K562 (cell line): ENCODE results near the gene RBSN. TPM values are rescaled to one million over a fixed set of nuclear protein-coding genes. Genes with fewer than 3 reads are reported as not detected.

Experiments
- ATAC-seq: fragments of 200-7000 bp; cut with Tn5 transposase; 3 replicates; pipeline ENCODE4 v1.9.1; 2020; ENCODE audit warnings: moderate library complexity
- BruUV-seq: library from RNA; stranded (reverse); fragments of 400-500 nt; replicated peaks from 2 replicates; lab custom pipeline; 2021; lab: Mats Ljungman, UMichigan
- CTCF ChIA-PET: fragments of 300-600 bp; formaldehyde crosslinking; extraction: SDS; loops from one replicate; lab custom pipeline; 2021; ENCODE audit warnings: low intra/inter-chr PET ratio; lab: Yijun Ruan, JAX
- POLR2A ChIA-PET: fragments of 300-600, 350-650 bp; sonication (Branson Sonifier 250); formaldehyde crosslinking; extraction: SDS; loops from one replicate; lab custom pipeline; 2021; ENCODE audit warnings: antibody characterized with exemption, inconsistent platforms; lab: Yijun Ruan, JAX
- DNase-seq, 4 experiments: peaks; one replicate each; pipeline versions ENCODE4 v3.0.0 to v3.0.0-alpha.2; 2011 to 2018; ENCODE audit warnings: low spot score in 3 of 4, mixed read lengths in 3 of 4; ENCODE audit errors: extremely low read depth in 1 of 4
- FAIRE-seq: peaks from 2 replicates; lab custom pipeline; 2011; peaks lifted over from hg19 to GRCh38; lab: Jason Lieb, UNC
- H2AFZ ChIP-seq: 2 replicates; pipeline ENCODE4 v1.6.0; 2011; ENCODE audit warnings: low read depth, low read length, control low read depth, inconsistent platforms
- H3K27ac ChIP-seq: fragments of 200-600 bp; 3 replicates; pipeline ENCODE4 v1.8.0; 2011; ENCODE audit warnings: low read depth, mild to moderate bottlenecking, control low read depth, inconsistent platforms, low read length, moderate library complexity, mixed read lengths; ENCODE audit errors: extremely low read depth
- H3K27me3 ChIP-seq, 2 experiments: fragments of 300-600 bp in 1 of 2; 2 replicates in 1 of 2; 3 replicates in 1 of 2; pipeline versions ENCODE4 v1.6.0 to v1.8.0; 2011; ENCODE audit warnings: inconsistent platforms in 2 of 2, low read length in 2 of 2, mild to moderate bottlenecking in 1 of 2, mixed read lengths in 1 of 2, moderate library complexity in 1 of 2; ENCODE audit not compliant: control insufficient read depth in 2 of 2, insufficient read depth in 2 of 2
- H3K36me3 ChIP-seq: fragments of 300-600 bp; 3 replicates; pipeline ENCODE4 v1.8.0; 2011; ENCODE audit warnings: mild to moderate bottlenecking, low read length, inconsistent platforms; ENCODE audit not compliant: control insufficient read depth, insufficient read depth
- H3K4me1 ChIP-seq, 2 experiments: fragments of 200-600 bp in 1 of 2; replicated peaks in 1 of 2; 2 replicates in 1 of 2; 3 replicates in 1 of 2; pipeline versions ENCODE4 v1.5.1 to v1.8.0; 2011; ENCODE audit warnings: inconsistent platforms in 2 of 2, low read length in 2 of 2, mild to moderate bottlenecking in 1 of 2, mixed read lengths in 1 of 2, moderate library complexity in 1 of 2; ENCODE audit not compliant: control insufficient read depth in 2 of 2, insufficient read depth in 2 of 2
- H3K4me2 ChIP-seq: 2 replicates; pipeline ENCODE4 v1.6.1; 2011; ENCODE audit warnings: low read length, control low read depth, inconsistent platforms, mixed read lengths; ENCODE audit not compliant: insufficient read depth
- H3K4me3 ChIP-seq: fragments of 200-600 bp; sonication (generic), shearing (Covaris generic); 2 replicates; pipeline ENCODE4 v1.5.1; 2016; ENCODE audit warnings: control low read depth, inconsistent platforms
- H3K79me2 ChIP-seq: fragments of 200-600 bp; 3 replicates; pipeline ENCODE4 v1.8.0; 2011; ENCODE audit warnings: low read length, inconsistent platforms; ENCODE audit not compliant: control insufficient read depth, insufficient read depth
- H3K9ac ChIP-seq, 2 experiments: 2 replicates each; pipeline versions ENCODE4 v1.6.0 to v1.6.1; 2011; ENCODE audit warnings: low read depth in 2 of 2, low read length in 2 of 2, control low read depth in 1 of 2, inconsistent platforms in 1 of 2, mild to moderate bottlenecking in 1 of 2, mixed read lengths in 1 of 2; ENCODE audit not compliant: insufficient read depth in 1 of 2
- H3K9me1 ChIP-seq: one replicate; pipeline ENCODE4 v1.6.0; 2011; ENCODE audit warnings: inconsistent platforms, mild to moderate bottlenecking, low read length, moderate library complexity; ENCODE audit not compliant: control insufficient read depth, insufficient read depth
- H3K9me3 ChIP-seq: replicated peaks from 2 replicates; pipeline ENCODE4 v1.5.1; 2011; ENCODE audit warnings: low read depth, low read length, inconsistent platforms; ENCODE audit not compliant: control insufficient read depth, insufficient read depth
- H4K20me1 ChIP-seq: replicated peaks from 2 replicates; pipeline ENCODE4 v1.6.1; 2011; ENCODE audit warnings: low read length, inconsistent platforms, mixed read lengths; ENCODE audit not compliant: control insufficient read depth, insufficient read depth
- BCL6 ChIP-seq: fragments of 250-450 bp; sonication (Bioruptor Pico); IDR thresholded peaks from 2 replicates; pipeline ENCODE4 v1.4.0; 2020
- CREM ChIP-seq: IDR thresholded peaks from 2 replicates; pipeline ENCODE4 v1.6.1; 2014; ENCODE audit warnings: antibody characterized with exemption, low read depth
- GATAD2A ChIP-seq: fragments of 450-650 bp; IDR thresholded peaks from 2 replicates; pipeline ENCODE4 v1.6.1; 2017
- ZBTB7A ChIP-seq: IDR thresholded peaks from 2 replicates; pipeline ENCODE4 v1.6.1; 2011; ENCODE audit warnings: low read depth, mild to moderate bottlenecking, low read length, moderate library complexity, borderline replicate concordance; ENCODE audit not compliant: control insufficient read depth
- ZNF121 ChIP-seq: sonication (generic); formaldehyde crosslinking; conservative IDR thresholded peaks from 2 replicates; pipeline ENCODE4 v1.8.0; 2022; ENCODE audit warnings: missing genetic modification reagents
- WGBS: fragments of 100-300 bp; shearing (Covaris generic); methylation state at CpG from one replicate; pipeline ENCODE4 v1.1.6; 2016; ENCODE audit warnings: low coverage, mixed read lengths; ENCODE audit not compliant: insufficient coverage; ENCODE audit errors: missing lambda C conversion rate; 5-methylcytosine and 5-hydroxymethylcytosine counted together
- in situ Hi-C: fragments of 300-500 bp; cut with MboI; formaldehyde crosslinking; loops from 4 replicates; pipeline ENCODE4 v1.15.0; 2018; ENCODE audit warnings: inconsistent platforms, mixed read lengths
- intact Hi-C: fragments of 100-400 bp; cut with micrococcal nuclease; formaldehyde crosslinking; loops from 2 replicates; pipeline ENCODE4 v1.14.2; 2022
- polyA plus RNA-seq, 8 experiments: library from polyadenylated mRNA; depleted of rRNA in 4 of 8; stranded (reverse) in 5 of 8; unstranded in 3 of 8; fragments of >200 nt; fragmentation: Nextera tagmentation in 2 of 8; fragmentation: Illumina TruSeq in 1 of 8; extraction: Ambion mirVana in 2 of 8; extraction: Trizol in 1 of 8; gene quantifications; 2 replicates each; pipeline versions ENCODE4 v1.2.1 to v1.2.3, GENCODE V29; 2011 to 2014; ENCODE audit warnings: inconsistent platforms in 1 of 8, missing spikeins in 1 of 8
- total RNA-seq, 7 experiments: library from RNA; depleted of rRNA in 6 of 7; stranded (reverse); fragments of >200 nt in 6 of 7; fragmentation: Illumina TruSeq in 2 of 7; extraction: Trizol in 2 of 7; gene quantifications; 2 replicates each; pipeline versions ENCODE4 v1.2.1 to v1.2.3, GENCODE V29; 2011 to 2021; ENCODE audit warnings: low replicate concordance in 1 of 7
- TF ChIP-seq, protein P1 (sequence below): fragments of 450-650 bp; formaldehyde crosslinking; IDR thresholded peaks from 2 replicates; pipeline ENCODE4 v1.4.0; 2020; ENCODE audit warnings: mild to moderate bottlenecking, moderate library complexity

The RBSN gene
- total and polyA plus RNA-seq, 9 of the 15 experiments (the other 6 are each of a cell fraction or from before 2014, with no cell fraction given): 2.9 to 19.6 (median 15.0) TPM

GRCh38 chr3:15032650-15033049 is 66.3 kb downstream of the RBSN start:
- H3K4me3 ChIP-seq: no peak overlapping the region
- DNase-seq (no peak), FAIRE-seq (no peak), ATAC-seq (no peak)
- H3K36me3 ChIP-seq: peaks cover 78% of the 10 kb centered on the region
- H3K4me2 ChIP-seq: no peak overlapping the region
- no peaks in the 10 kb centered on the region for H3K27me3 ChIP-seq
- H3K9ac ChIP-seq: no peak overlapping the region
- WGBS: 88% methylated on average over 2 of the region's 2 CpGs
- H3K9me1 ChIP-seq: no peaks in the 10 kb centered on the region
- H3K27ac ChIP-seq: no peak overlapping the region; the same call in 2 of the 3 replicates
- ChIA-PET POLR2A (no interaction called here), CTCF (interaction anchor here (0.5 kb wide), 1 partner anchor 23 kb away, joined by 3 read pairs; no protein-coding TSS in a partner anchor)
- H3K9me3 ChIP-seq: no peaks in the 10 kb centered on the region
- no peak overlapping the region for H2AFZ ChIP-seq
- no peak for TF ChIP-seq BCL6 (CRISPR knock-in tag)
- no peak for TF ChIP-seq CREM
- TF ChIP-seq, protein P1, sequence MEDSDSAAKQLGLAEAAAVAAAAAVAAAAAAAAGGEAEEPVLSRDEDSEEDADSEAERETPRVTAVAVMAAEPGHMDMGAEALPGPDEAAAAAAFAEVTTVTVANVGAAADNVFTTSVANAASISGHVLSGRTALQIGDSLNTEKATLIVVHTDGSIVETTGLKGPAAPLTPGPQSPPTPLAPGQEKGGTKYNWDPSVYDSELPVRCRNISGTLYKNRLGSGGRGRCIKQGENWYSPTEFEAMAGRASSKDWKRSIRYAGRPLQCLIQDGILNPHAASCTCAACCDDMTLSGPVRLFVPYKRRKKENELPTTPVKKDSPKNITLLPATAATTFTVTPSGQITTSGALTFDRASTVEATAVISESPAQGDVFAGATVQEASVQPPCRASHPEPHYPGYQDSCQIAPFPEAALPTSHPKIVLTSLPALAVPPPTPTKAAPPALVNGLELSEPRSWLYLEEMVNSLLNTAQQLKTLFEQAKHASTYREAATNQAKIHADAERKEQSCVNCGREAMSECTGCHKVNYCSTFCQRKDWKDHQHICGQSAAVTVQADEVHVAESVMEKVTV (CRISPR knock-in tag): no peak
- no peak for TF ChIP-seq ZBTB7A
- TF ChIP-seq GATAD2A: no peak
- TF ChIP-seq ZNF121 (CRISPR knock-in tag): no peak
- no TSS peak for BruUV-seq
- intact Hi-C loops: no loop called here
- no peaks in the 10 kb centered on the region for H4K20me1 ChIP-seq
- no peaks in the 10 kb centered on the region for H3K4me1 ChIP-seq
- in situ Hi-C loops: no loop called here
- no peaks in the 10 kb centered on the region for H3K79me2 ChIP-seq
